ENCODE data around the gene WNT9B. TPM values are rescaled to one million over a fixed set of nuclear protein-coding genes. Genes with fewer than 3 reads are reported as not detected.
A peak's percentile ranks its signal among the peaks of the same experiment; 100 is the strongest.

The WNT9B gene
- total and polyA plus RNA-seq, 9 of the 15 experiments (the other 6 are each of a cell fraction or from before 2014, with no cell fraction given): not detected

- TF ChIP-seq, protein P1, sequence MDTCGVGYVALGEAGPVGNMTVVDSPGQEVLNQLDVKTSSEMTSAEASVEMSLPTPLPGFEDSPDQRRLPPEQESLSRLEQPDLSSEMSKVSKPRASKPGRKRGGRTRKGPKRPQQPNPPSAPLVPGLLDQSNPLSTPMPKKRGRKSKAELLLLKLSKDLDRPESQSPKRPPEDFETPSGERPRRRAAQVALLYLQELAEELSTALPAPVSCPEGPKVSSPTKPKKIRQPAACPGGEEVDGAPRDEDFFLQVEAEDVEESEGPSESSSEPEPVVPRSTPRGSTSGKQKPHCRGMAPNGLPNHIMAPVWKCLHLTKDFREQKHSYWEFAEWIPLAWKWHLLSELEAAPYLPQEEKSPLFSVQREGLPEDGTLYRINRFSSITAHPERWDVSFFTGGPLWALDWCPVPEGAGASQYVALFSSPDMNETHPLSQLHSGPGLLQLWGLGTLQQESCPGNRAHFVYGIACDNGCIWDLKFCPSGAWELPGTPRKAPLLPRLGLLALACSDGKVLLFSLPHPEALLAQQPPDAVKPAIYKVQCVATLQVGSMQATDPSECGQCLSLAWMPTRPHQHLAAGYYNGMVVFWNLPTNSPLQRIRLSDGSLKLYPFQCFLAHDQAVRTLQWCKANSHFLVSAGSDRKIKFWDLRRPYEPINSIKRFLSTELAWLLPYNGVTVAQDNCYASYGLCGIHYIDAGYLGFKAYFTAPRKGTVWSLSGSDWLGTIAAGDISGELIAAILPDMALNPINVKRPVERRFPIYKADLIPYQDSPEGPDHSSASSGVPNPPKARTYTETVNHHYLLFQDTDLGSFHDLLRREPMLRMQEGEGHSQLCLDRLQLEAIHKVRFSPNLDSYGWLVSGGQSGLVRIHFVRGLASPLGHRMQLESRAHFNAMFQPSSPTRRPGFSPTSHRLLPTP (IDR thresholded peaks at IDR 0.05; ENCODE audit: borderline replicate concordance, extremely low read depth, insufficient read length): peak; percentile 28
- no peak for TF ChIP-seq NBN (IDR thresholded peaks at IDR 0.05; ENCODE audit: low read depth)
- TF ChIP-seq GTF2F1 (IDR thresholded peaks at IDR 0.05; ENCODE audit: low read depth, low read length): no peak
- no peak for TF ChIP-seq TCF3 (CRISPR knock-in tag; IDR thresholded peaks at IDR 0.05)
- no peak for TF ChIP-seq ZNF324 (CRISPR knock-in tag; IDR thresholded peaks at IDR 0.05)
- no peak for TF ChIP-seq FOXJ2 (tag; IDR thresholded peaks at IDR 0.05)
- TF ChIP-seq NR4A1 (CRISPR knock-in tag; IDR thresholded peaks at IDR 0.05): no peak
- no peak for TF ChIP-seq NR4A1 (tag; IDR thresholded peaks at IDR 0.05)
- peak; percentile 84 for TF ChIP-seq BCOR (IDR thresholded peaks at IDR 0.05)
- no peak for TF ChIP-seq BRCA1 (IDR thresholded peaks at IDR 0.05)
- TF ChIP-seq BRCA1 (CRISPR knock-in tag; IDR thresholded peaks at IDR 0.05): no peak
- no peak for TF ChIP-seq ZNF445 (CRISPR knock-in tag; IDR thresholded peaks at IDR 0.05; ENCODE audit: low read depth)
- TF ChIP-seq, protein P2, sequence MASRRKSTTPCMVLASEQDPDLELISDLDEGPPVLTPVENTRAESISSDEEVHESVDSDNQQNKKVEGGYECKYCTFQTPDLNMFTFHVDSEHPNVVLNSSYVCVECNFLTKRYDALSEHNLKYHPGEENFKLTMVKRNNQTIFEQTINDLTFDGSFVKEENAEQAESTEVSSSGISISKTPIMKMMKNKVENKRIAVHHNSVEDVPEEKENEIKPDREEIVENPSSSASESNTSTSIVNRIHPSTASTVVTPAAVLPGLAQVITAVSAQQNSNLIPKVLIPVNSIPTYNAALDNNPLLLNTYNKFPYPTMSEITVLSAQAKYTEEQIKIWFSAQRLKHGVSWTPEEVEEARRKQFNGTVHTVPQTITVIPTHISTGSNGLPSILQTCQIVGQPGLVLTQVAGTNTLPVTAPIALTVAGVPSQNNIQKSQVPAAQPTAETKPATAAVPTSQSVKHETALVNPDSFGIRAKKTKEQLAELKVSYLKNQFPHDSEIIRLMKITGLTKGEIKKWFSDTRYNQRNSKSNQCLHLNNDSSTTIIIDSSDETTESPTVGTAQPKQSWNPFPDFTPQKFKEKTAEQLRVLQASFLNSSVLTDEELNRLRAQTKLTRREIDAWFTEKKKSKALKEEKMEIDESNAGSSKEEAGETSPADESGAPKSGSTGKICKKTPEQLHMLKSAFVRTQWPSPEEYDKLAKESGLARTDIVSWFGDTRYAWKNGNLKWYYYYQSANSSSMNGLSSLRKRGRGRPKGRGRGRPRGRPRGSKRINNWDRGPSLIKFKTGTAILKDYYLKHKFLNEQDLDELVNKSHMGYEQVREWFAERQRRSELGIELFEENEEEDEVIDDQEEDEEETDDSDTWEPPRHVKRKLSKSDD (conservative IDR thresholded peaks at IDR 0.05; ENCODE audit: low read length): no peak
- no peak for TF ChIP-seq ZNF551 (CRISPR knock-in tag; IDR thresholded peaks at IDR 0.05)
- TF ChIP-seq, protein P3, sequence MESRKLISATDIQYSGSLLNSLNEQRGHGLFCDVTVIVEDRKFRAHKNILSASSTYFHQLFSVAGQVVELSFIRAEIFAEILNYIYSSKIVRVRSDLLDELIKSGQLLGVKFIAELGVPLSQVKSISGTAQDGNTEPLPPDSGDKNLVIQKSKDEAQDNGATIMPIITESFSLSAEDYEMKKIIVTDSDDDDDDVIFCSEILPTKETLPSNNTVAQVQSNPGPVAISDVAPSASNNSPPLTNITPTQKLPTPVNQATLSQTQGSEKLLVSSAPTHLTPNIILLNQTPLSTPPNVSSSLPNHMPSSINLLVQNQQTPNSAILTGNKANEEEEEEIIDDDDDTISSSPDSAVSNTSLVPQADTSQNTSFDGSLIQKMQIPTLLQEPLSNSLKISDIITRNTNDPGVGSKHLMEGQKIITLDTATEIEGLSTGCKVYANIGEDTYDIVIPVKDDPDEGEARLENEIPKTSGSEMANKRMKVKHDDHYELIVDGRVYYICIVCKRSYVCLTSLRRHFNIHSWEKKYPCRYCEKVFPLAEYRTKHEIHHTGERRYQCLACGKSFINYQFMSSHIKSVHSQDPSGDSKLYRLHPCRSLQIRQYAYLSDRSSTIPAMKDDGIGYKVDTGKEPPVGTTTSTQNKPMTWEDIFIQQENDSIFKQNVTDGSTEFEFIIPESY (CRISPR knock-in tag; IDR thresholded peaks at IDR 0.05): no peak
- TF ChIP-seq SP1 (CRISPR knock-in tag; IDR thresholded peaks at IDR 0.05): no peak
These were observed 38.6 kb upstream of the WNT9B start (continued) for GRCh38 chr17:46812624-46813318.

Data from K562 (cell line).